HG03159 (cell line): Measurements from ENCODE around the gene TP63.
A peak's percentile ranks its signal among the peaks of the same experiment; 100 is the strongest.
"Not testable (repeated sequence)": the region's sequence is repeated elsewhere in the genome, so short reads cannot be mapped to it uniquely, and the experiment has no call there.

Experiments
- ATAC-seq: cut with Tn5 transposase; IDR thresholded peaks from one replicate; pipeline ENCODE4 v1.9.1; 2021; ENCODE audit warnings: mild to moderate bottlenecking, moderate library complexity; ENCODE audit not compliant: unreplicated experiment

TP63 gene

DNA sequence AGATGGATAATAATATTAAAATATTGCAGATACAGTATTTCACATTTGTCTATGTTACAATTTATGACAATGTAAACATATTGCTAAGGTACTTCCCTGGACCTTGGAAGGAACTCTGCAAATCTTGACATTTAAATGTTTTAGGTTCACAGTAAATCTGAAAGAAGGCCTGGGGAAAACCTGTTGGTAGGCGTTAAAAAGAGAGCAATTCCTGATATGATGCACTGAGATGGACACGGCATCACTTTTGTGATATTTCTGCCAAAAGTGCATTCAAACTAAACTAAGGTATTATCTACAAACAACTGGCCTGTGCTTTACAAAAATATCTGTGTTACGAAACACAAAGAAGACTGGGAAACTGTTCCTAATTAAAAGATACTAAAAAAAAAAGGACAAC, 6.1 kb upstream of the TP63 start:
- no peak for ATAC-seq

DNA sequence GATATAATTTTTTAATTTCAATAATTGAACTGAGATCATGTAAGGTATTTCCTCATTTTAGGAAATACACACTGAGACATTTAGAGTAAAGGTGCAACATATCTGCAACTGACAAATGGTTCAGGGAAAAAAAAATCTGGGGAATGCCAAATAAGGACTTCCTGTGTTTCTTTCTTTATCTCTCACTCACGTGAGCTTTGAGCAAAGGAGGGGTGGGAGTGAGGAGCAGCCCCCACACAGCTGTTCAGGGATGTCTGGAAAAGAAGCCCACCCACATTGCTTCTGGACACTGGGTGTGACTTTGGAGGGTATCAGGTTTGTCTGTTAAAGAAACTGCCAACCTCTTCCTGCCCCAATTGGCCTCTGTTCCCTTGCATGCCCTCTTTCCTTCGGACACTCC, 5.6 kb upstream of the TP63 start:
- no peak for ATAC-seq

DNA sequence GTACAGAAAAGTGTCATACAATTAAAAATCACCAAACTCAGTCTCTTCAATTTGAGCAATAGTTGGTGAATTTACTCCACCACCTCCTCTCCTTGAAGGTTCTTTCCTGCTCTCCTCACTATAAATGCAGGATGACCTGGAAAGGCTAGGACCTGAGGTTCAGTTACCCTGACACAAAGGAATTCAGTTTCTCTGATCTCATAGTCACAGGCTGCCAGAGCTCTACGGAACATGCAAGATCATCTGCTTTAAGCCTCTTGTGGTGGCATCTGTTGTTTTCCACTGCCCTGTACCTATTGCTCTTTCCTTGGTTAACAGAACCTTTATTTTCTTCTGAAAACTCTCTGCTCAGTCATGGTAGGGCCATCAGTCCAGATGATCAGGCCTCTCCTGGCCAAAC, 4.9 kb upstream of the TP63 start:
- ATAC-seq = no peak

DNA sequence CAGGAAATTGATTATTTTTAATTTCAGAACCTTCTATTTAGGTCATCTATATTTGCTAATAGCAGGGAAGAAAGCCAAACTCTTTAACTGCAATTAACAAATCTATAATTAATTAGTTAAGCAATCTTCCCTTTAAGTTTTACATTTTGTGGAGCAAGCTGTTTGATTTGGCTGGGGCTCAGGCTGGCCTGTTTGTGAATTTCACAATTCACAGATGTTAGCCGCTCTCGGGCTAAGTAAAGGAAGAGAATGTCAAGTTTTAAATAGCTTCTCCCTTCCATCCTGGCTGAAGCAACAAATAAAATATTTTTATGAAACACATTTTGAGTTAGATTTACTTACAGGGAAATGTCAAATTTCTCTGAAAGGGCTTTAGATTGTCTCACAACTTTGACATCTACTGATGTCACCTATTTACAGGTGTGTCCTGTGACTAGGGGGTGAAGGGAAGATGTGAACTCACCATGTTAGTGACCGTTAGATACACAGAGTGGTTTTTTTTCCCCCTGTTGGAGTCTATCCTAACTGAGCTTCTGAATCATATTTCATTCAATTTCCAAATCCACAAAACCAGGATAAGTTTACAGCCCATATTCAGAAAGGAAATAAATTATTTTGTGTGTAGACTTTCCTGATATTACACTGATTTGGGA, 1.3 kb upstream of the TP63 start:
- ATAC-seq = no peak

DNA sequence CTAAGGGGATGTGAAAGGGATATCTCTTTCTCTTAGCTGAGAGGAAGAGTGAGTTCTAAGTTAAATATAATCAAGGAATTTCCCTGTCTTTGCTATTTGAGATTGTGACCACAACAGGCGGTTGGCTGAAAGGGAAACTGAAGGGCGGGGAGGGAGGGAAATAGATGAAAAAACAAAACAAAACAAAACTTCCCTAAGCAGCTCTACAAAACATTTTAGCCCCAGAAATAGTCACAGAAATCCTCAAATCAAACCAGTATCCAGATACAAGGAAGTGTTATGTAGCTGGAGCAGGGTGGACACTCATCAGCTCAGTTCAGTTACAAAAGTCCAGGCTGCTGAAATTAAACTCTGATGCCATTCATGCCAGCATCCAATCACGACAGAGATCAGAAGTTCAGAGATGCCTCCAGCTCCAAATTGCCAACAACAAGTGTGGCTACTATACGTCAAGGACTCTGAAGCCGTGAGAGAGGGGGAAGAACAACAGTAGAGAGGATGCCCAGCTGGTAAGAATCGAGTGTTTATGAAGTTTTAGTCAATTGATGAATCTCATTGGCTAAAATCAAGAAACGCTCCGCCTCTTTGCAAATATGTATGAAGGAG, 319 bp upstream of the TP63 start:
- peak; percentile 44 for ATAC-seq

DNA sequence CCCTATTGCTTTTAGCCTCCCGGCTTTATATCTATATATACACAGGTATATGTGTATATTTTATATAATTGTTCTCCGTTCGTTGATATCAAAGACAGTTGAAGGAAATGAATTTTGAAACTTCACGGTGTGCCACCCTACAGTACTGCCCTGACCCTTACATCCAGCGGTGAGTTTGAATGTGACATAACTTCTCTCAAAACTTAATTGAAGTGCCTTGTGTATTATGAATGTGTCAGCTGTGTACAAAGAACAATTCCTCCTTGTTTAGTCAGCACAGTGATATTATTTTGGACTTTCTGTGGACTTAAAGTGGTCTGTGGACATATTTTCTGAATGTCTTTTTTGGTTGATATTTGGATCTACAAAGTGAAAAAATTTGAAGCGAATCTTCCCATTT, 220 bp downstream of the TP63 start:
- ATAC-seq = no peak

DNA sequence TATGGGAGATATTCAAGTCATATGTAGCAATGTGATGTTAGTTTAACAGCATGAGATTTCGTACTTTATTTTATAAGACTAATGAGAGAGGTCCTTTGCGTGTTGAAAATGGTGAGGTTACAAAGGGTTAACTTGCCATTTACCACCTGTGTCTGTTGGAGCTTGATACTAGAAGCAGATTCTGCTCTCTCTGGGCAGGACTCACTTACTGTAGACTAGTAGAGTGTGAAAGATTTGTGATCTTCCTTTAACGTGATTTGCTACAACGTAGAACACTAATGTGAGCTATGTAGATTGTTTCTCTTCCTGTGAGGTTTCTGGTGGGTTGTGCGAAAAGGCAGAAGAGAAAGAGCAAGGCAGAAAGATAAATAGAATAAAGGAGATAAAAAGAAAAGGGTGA, 1.1 kb downstream of the TP63 start:
- ATAC-seq = no peak

DNA sequence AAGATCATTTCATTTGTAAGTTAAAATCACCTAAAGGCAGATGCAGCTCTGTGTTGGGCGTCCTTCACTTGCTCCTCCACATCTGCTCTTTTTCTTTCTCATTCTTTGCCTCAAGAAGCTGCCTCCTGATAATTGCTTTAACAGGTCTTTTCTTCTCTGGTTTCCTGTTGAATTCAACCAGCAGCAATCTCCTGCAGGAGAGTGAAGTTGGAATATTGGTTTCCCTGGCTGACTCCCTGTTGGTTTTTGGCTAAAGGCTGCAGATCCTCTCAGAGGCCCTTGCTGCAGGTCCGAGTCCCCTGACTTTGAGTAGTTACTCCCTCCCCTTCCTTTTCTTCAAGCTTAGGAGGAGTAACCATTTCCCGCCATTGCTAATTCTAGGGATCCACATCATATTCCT, 4.2 kb downstream of the TP63 start:
- ATAC-seq = no peak

DNA sequence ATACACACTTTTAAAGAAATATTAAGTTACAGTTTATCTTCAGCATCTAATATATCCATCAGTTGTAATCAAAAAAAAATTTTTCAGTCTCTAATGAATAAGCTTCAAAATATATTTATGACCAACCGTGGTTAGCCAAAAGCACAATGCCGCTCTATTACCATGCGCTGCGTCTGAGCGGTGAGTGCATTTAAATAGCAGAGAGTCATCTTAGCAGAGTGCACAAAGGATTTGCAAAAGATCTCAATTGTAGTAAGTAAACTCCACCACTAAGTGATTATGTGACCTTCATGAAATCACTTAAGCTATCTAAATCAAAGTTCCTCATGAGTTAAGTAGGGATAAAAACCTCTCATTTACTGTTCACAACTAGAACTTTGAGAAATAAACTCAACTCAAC, 4.9 kb downstream of the TP63 start:
- ATAC-seq = no peak

DNA sequence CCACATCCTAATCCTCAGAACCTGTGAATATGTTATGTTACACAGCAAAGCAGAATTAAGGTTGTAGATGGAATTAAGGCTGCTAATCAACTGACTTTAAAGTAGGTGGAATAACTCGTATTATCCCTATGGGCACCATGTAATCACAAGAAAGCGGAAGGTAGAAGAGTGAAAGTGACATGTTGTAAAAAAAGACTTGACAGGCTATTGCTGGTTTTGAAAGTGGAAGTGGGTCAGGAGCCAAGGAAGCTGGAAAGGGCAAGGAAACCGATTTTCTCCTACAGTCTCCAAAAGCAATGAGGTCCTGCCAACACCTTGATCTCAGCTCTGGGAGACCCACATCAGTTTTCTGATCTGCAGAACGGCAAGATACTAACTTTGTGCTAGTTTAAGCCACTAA, 6.6 kb downstream of the TP63 start:
- no peak for ATAC-seq

DNA sequence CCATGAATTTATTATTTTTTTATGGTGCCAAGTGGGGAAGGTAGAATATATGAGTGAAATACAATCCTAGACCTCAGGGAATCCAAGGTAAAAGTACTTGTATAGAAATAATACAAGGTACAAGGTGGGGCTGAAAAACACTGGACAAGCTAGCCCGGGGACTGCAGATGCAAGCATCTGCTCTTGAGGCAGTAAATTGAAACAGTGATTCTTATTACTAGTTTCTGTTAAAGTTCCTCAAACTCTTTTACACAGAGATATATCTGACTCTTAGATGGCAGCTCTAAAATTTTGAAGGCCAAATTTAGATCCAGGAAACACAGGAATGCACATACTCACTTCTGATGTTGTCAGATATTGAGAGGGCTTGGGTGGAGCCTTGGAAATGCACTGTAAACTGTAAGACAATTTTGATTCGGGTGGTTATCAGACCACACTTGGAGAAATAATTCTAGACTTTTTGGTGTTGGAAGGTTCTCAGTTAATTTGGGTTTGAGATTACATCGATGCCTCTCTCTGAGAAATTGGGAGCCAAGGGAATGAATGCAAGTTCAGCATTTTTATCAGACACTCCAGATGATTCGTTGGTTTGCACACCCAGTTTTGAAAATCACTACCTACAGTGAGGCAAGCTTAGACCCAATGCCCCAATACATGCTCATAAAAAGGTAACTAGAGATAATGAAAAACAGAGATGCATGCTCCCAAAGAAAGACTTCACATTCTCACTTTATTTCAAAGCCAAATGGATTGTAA, 7.3 kb downstream of the TP63 start:
- ATAC-seq = no peak

DNA sequence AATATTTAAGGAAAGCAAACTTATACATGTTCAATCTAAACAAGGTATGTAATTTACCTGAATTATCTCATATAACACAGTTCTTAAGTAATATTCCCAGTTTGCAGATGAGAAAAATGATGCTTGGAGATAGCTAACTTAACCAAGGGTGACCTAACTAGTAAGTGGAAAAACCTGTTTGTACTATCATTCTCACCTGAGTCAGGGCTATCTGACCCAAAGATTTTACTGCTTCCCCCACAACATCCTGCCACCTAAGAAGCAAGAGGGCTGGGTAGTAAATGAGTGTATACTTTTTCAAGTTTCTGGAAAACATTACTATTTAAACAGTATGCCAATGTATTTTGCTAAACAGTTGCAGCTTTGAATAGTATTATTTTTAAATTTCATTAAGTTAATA, 10.6 kb downstream of the TP63 start:
- ATAC-seq = no peak

DNA sequence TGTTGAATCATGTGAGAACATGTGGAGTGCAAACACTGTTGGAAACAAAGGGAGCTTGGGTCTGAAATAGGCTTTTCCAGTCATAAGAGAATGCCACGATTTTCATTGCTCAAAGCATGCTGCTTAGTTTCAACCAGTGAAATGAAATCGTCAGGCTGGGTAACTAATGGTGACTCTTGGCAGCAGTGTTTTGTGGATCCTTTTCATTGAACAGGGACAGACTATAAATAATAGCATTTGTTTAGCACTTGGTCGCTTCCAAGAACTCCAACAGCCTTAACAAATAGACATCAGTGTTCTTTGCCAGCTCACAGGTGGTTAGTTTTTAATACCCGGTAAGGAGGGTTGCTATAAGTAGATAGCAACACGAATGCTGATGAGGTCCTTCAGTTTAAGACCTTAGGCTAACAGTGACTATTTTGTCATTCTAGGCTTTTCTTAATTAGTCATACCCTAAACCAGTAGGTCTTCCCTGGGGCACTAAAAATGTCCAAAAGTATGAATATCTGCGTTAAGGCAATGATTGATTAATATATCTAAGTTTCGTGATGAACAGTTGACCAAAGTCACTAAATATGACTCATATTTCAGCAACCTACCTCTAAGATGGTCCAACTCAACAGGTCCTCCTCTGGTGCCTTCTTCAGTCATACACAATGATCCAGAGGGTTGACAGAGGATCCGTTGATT, 15.8 kb downstream of the TP63 start:
- ATAC-seq = no peak

DNA sequence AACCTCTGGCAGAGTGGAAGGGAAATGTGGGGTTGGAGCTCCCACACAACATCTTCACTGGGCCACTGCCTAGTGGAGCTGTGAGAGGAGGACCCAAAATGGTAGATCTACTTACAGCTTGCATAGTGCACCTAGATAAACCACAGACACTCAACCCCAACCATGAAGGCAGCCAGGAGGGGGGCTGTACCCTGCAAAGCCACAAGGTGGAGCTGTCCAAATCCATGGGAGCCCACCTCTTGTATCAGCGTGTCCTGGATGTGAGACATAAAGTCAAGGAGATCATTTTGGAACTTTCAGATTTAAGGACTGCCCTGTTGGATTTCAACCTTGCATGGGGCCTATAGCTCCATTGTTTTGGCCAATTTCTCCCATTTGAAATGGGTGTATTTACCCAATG, 20.9 kb downstream of the TP63 start:
- no peak for ATAC-seq

DNA sequence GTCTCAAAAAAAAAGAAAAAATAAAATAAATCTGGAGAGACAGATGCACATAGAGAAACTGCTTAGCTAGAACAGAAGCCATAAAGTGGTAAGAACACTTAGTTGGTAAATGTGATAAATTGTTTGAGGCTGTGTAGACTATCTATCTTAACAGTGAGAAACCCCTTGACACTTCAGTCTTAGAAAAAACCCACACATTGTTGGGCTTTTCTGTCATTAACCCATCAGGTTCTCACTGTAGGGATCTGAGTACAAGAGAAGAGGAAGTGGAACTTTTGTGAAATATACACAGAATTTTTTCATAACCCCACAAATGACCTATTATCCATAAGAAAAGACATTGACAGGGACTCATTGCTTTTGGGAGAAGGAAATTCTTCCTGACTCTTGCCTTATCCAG, 24.4 kb downstream of the TP63 start:
- ATAC-seq = no peak

DNA sequence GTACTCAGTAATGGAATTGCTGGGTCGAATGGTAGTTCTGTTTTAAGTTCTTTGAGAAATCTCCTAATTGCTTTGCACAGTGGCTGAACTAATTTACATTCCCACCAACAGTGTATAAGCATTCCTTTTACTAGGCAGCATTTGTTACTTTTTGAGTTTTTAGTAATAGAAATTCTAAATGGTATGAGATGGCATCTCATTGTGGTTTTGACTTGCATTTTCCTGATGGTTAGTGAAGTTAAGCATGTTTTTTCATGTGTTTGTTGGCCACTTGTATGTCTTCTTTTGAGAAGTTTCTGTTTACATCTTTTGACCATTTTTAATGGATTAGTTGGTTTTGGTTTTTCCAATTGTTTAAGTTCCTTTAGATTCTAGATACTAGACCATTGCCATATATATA, 28.4 kb downstream of the TP63 start:
- ATAC-seq = no peak

DNA sequence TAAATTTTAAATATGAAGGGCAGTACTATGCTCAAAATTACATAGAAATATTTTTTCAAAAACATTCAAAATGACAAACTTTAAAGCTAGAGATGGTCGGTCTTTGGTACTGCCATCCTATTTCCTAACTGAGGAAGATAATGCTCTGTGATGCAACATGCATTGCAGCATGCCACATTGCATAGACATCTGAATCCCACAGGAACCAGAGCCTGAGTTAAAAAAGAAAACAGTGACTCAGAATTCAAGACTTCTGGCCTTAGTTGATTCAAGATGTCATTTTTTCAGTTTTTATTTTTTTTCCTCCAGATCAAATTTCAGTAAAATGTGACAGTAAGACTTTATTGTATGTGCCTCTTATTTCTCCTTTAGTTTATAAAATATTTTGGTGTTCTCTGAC, 33.1 kb downstream of the TP63 start:
- no peak for ATAC-seq

DNA sequence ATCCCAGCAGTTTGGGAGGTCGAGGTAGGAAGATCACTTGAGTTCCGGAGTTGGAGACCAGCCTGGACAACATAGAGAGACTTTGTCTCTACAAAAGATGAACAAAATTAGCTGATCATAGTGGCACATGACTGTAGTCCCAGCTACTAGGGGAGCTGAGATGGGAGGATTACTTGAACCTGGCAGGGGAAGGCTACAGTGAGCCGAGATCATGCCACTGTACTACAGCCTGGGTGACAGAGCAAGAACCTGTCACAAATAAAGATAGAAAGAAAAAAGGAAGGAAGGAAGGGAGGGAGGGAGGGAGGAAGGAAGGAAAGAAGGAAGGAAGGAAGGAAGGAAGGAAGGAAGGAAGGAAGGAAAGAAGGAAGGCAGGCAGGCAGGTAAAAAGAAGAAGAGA, 41.2 kb downstream of the TP63 start:
- ATAC-seq = not testable (repeated sequence)

DNA sequence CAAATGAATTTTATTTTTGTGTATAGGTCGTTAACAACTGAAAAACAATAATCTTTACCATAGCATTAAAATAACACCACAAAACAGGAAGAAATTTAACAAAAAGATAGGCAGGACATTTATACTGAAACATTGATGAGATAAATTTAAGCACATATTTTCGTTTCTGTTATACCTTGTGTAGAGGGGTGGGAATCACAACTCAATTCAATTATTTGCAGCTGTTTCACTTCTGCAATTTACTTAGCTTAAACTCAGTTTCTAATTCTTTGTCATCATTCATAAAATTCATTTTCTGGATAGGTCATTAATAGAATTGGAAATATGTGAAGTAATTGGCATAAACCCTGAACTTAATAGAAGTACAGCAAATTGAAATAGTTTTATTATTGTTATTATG, 42.3 kb downstream of the TP63 start:
- peak; percentile 92 for ATAC-seq

DNA sequence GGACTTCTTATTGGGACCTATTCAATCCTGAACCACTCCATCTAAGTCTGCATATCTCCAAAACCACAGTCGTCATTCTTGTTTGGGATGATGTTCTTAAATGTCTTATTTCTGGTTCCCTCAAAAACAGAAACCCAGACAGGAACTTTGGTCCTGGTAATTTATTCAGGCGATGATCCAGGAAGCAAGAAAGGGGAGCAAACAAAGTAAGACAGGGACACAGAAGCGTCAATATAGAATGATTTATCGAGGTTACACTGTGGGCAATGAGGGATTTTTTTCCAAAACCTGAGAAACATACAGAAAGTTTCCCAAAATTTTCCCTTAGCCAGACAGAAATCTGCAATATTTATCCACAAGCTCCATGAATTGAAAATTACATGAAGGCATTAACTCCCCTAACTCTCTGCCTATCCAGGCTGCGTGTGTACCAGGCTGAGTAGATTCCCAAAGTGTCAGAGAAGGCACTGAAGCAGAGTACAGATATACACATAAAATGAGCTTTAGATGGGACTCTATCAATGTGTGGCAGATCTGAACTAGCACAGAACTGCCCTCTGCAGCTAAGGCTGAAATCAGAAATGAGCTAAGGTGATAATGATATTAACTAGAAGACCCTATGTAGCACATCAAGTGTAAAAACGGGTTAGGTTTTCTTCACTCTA, 43.2 kb downstream of the TP63 start:
- ATAC-seq = no peak

DNA sequence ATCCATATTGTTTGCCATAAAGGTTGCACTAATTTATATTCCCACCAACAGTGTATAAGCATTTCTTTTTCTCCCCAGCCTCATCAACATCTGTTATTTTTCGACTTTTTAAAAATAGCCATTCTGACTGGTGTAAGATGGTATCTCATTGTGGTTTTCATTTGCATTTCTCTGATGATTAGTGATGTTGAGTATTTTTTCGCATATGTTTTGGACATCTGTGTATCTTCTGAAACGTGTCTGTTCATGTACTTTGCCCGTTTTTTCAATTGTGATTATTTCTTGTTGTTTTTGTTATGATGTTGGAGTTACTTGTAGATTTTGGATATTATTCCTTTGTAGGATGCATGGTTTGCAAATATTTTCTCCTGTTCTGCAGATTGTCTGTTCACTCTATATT, 46.5 kb downstream of the TP63 start:
- ATAC-seq = no peak
